HG03280 (cell line): ENCODE data around the gene CNN2.
"Not testable (repeated sequence)": the region's sequence is repeated elsewhere in the genome, so short reads cannot be mapped to it uniquely, and the experiment has no call there.

ENCODE experiments used
- ATAC-seq: cut with Tn5 transposase; IDR thresholded peaks from one replicate; pipeline ENCODE4 v1.9.1; 2021; ENCODE audit warnings: mild to moderate bottlenecking, moderate library complexity; ENCODE audit not compliant: unreplicated experiment

Gene CNN2

GRCh38 chr19:1010586-1011510 lies 15.6 kb upstream of the CNN2 start:
- no peak for ATAC-seq

- ATAC-seq: no peak
Observed at GRCh38 chr19:1011831-1012333, 14.5 kb upstream of the CNN2 start.

- no peak for ATAC-seq
Observed at GRCh38 chr19:1012334-1012733, 14.1 kb upstream of the CNN2 start.

- no peak for ATAC-seq
Observed at GRCh38 chr19:1013218-1013617, 13.2 kb upstream of the CNN2 start.

- ATAC-seq: no peak
Observed at GRCh38 chr19:1014161-1015060, 12.0 kb upstream of the CNN2 start.

- no peak for ATAC-seq
Observed at GRCh38 chr19:1015061-1015781, 11.2 kb upstream of the CNN2 start.

- no peak for ATAC-seq
Observed at GRCh38 chr19:1015782-1016646, 10.4 kb upstream of the CNN2 start.

- no peak for ATAC-seq
Observed at GRCh38 chr19:1016647-1017114, 9.7 kb upstream of the CNN2 start.

GRCh38 chr19:1017115-1017905 lies 9.1 kb upstream of the CNN2 start:
- no peak for ATAC-seq

GRCh38 chr19:1017906-1018305 lies 8.5 kb upstream of the CNN2 start:
- ATAC-seq: no peak

- ATAC-seq: no peak
Observed at GRCh38 chr19:1018393-1018792, 8.0 kb upstream of the CNN2 start.

GRCh38 chr19:1018932-1019615 lies 7.3 kb upstream of the CNN2 start:
- ATAC-seq: no peak

- no peak for ATAC-seq
Observed at GRCh38 chr19:1019616-1019961, 6.8 kb upstream of the CNN2 start.

GRCh38 chr19:1019980-1020867 lies 6.2 kb upstream of the CNN2 start:
- ATAC-seq: no peak

GRCh38 chr19:1020868-1021425 lies 5.5 kb upstream of the CNN2 start, which contains the start of gene TMEM259:
TSS of gene TMEM259 (minus strand) at chr19:1021123. CDS start at chr19:1020996, 127 bp downstream.
- peak; percentile 83 for ATAC-seq

- ATAC-seq: not testable (repeated sequence)
Observed at GRCh38 chr19:1023883-1024188, 2.6 kb upstream of the CNN2 start.

- ATAC-seq: not testable (repeated sequence)
Observed at GRCh38 chr19:1025080-1025479, 1.3 kb upstream of the CNN2 start.
